Tibial artery (tissue), 4 donors: ENCODE data around the gene FARS2.

Source experiments
- DNase-seq, 2 donors: peaks; one replicate each; pipeline ENCODE4 v3.0.0-alpha.2; 2019
- H3K27ac ChIP-seq, 2 donors: fragments of 200-600 bp; sonication (generic) in 1 of 2; 1 replicate in 1 of 2; 2 replicates in 1 of 2; pipeline ENCODE4 v1.5.1; 2018 to 2019; ENCODE audit warnings: mild to moderate bottlenecking in 1 of 2
- H3K27me3 ChIP-seq, 2 donors: fragments of 200-600 bp; sonication (generic) in 1 of 2; one replicate each; pipeline versions ENCODE4 v1.5.1 to v1.6.0; 2016 to 2019
- H3K36me3 ChIP-seq, 3 donors: fragments of 200-600 bp; sonication (generic) in 2 of 3; one replicate each; pipeline ENCODE4 v1.5.1; 2016 to 2019; ENCODE audit warnings: mild to moderate bottlenecking in 2 of 3
- H3K4me1 ChIP-seq, 4 donors: fragments of 200-600 bp; sonication (generic) in 2 of 4; 1 replicate in 3 of 4; 2 replicates in 1 of 4; pipeline ENCODE4 v1.5.1; 2016 to 2019
- H3K4me3 ChIP-seq, 2 donors: fragments of 200-600 bp; sonication (generic) in 1 of 2; 1 replicate in 1 of 2; 2 replicates in 1 of 2; pipeline ENCODE4 v1.5.1; 2018 to 2019; ENCODE audit warnings: mild to moderate bottlenecking in 2 of 2
- H3K9me3 ChIP-seq, 3 donors: fragments of 200-600 bp; sonication (generic) in 1 of 3; one replicate each; pipeline ENCODE4 v1.5.1; 2016 to 2019
- intact Hi-C: fragments of 100-400 bp; cut with DNase I; formaldehyde crosslinking; loops from one replicate; pipeline ENCODE4 v1.15.0; 2023; ENCODE audit warnings: low total_unique reads
- TF ChIP-seq, protein P1 (sequence below), 2 experiments: fragments of 200-600 bp in 1 of 2; fragments of 450-650 bp in 1 of 2; IDR thresholded peaks; one replicate each; pipeline ENCODE4 v1.5.1; 2017 to 2019; ENCODE audit warnings: antibody characterized with exemption in 2 of 2, mild to moderate bottlenecking in 1 of 2, moderate library complexity in 1 of 2

FARS2 gene

DNA sequence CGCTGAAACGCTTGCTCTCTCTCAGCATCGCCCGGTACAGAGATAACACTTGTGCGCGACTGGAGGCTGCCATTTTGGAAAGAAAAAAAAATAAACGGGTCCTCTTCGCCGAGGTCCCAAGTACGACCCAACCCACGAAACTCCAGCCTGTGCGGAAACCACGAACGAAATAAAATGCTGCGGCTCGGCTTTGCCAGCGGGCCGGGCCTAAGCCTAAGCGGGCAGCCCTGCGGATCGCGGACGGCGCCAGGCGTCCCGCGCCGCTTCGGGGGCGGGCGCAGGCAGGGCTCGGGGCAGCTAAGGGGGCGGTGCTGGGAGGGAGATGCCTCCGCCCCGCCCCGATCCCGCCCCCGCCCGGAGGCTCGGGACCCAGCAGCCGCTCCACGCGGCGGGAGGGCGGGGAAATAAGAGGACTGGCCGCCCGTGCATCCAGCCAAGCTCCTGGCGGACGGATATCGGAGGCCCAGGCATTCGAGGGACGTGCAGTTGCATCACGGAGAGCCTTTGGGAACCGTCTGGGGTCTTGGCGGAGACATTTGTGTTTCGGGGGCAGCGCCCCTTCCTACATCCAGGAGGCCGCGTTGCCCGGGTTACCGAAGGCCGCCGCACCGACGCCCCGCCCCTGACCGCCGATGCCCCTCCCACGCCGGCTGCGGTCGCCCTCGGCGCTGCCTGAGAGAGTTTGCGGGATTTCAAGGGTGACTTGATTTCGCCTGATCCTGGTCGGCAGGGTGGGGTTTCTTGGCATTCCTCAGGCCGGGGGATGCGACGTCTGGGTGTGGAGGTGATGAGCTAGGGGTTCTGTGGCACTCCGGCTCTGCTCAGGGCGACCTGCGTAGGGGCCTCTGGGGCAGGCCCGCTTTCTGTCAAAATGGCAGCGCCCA, at the start of gene FARS2, which contains the start of gene LYRM4:
FARS2 (plus strand) TSS at position 853 of the 884 bp plus-strand sequence.
LYRM4 (minus strand) TSS at position 290 of the 884 bp plus-strand sequence; CDS start at position 73, 217 bp downstream.
- Histone ChIP-seq H3K27me3 (no peaks in the 10 kb centered on the region), H3K4me3 (peak within 1 kb of the TSS; percentile 83 to 91), H3K27ac (peak within 1 kb of the TSS; percentile 96 to 97), H3K36me3 (no peaks in the 10 kb centered on the region), H3K4me1 (peaks cover 0 to 19% (median 12%) of the 10 kb centered on the region in 4 donors), H3K9me3 (no peaks in the 10 kb centered on the region)
- intact Hi-C loops = loop anchor here (2.0 kb wide), 1 partner anchor 52 kb away; no protein-coding TSS in a partner anchor
- TF ChIP-seq, protein P1, sequence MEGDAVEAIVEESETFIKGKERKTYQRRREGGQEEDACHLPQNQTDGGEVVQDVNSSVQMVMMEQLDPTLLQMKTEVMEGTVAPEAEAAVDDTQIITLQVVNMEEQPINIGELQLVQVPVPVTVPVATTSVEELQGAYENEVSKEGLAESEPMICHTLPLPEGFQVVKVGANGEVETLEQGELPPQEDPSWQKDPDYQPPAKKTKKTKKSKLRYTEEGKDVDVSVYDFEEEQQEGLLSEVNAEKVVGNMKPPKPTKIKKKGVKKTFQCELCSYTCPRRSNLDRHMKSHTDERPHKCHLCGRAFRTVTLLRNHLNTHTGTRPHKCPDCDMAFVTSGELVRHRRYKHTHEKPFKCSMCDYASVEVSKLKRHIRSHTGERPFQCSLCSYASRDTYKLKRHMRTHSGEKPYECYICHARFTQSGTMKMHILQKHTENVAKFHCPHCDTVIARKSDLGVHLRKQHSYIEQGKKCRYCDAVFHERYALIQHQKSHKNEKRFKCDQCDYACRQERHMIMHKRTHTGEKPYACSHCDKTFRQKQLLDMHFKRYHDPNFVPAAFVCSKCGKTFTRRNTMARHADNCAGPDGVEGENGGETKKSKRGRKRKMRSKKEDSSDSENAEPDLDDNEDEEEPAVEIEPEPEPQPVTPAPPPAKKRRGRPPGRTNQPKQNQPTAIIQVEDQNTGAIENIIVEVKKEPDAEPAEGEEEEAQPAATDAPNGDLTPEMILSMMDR (IDR thresholded peaks at IDR 0.05) = peak; percentile 48 to 61
- peak; percentile 85 to 94 for DNase-seq

DNA sequence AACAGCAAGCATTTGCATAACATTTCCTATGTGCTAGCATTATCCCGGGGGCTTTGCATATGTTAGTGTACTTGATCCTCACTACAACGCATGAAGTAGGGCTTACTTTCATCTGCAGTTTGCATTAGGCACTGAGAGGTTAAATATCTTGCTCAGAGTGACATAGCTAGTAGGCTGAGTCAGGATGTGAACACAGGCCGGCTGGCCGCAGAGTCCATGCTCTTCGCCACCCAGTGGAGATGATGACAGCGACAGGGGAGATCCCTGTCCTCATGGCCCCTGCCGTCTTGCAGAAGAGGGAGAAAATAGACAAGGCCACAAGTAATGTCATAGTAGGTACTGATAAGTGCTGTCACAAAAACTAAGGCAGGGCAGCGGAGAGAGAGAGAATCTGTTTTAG, 47.5 kb upstream of the FARS2 start:
- no peaks in the 10 kb centered on the region for H3K9me3 ChIP-seq
- H3K27ac ChIP-seq = peak overlapping the region in 1 of 2 donors; percentile 14
- no peak overlapping the region for H3K4me3 ChIP-seq
- peaks cover 0 to 8% (median 0%) of the 10 kb centered on the region in 3 donors for H3K36me3 ChIP-seq
- peaks cover 0 to 50% (median 16%) of the 10 kb centered on the region in 4 donors for H3K4me1 ChIP-seq
- DNase-seq = no peak
- H3K27me3 ChIP-seq = no peaks in the 10 kb centered on the region
- TF ChIP-seq, protein P1 (IDR thresholded peaks at IDR 0.05) = peak; percentile 40 to 41
- intact Hi-C loops = loop anchor here (10.0 kb wide), 2 partner anchors 69 to 609 kb away; no protein-coding TSS in a partner anchor

DNA sequence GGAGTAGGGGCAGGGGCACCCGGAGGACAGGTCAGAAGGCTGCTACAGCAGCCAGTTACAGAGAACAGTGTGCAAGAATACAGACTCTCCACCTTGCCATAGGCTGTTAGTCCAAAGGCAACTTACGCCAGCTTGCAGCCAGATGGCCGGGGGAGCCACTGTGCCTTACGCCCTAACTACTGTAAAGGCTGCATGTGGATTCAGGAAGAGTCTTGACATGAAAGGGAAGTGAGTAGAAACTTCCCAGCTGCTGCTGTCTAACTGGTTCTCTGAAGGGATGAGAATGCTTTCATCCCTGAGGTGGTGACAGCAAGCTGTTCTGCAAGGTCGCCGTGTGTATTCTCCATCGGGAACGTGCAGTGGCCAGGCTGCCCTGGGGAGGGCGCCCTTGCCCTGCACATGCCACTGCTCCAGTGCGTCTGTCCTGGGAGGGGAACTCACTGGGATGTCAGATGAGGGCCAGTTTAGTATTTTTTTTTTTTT, 46.7 kb upstream of the FARS2 start:
- DNase-seq = peak in 1 of 2 donors; percentile 79
- H3K27me3 ChIP-seq = no peaks in the 10 kb centered on the region
- intact Hi-C loops = loop anchor here (10.0 kb wide), 2 partner anchors 70 to 610 kb away; no protein-coding TSS in a partner anchor

DNA sequence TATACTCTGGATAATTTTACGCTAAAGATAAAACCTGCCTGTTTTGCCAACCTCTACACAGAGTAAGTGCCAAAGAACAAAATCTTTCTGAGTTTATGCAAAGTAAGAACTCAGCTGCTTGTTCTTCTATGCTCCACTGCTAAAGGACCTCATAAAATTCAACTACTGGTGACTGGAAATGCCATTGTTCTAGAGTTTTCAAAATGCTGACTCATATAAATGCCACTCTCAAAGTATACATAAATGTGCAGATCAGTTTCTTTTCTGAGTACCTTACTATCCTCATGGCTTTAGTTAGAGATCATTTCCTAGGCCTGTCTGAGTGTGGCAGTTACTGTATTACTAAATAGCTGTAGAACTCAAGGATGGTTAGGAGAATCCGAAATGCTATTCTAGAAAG, 46.2 kb upstream of the FARS2 start:
- Histone ChIP-seq H3K36me3 (peaks cover 0 to 8% (median 0%) of the 10 kb centered on the region in 3 donors), H3K4me3 (no peak overlapping the region), H3K9me3 (no peaks in the 10 kb centered on the region), H3K27me3 (no peaks in the 10 kb centered on the region), H3K4me1 (peaks cover 0 to 53% (median 23%) of the 10 kb centered on the region in 4 donors), H3K27ac (no peak overlapping the region)
- intact Hi-C loops = loop anchor here (10.0 kb wide), 2 partner anchors 70 to 610 kb away; no protein-coding TSS in a partner anchor
- TF ChIP-seq, protein P1 (IDR thresholded peaks at IDR 0.05) = no peak
- DNase-seq = no peak

More for the DNA sequence above, 46.7 kb upstream of the FARS2 start:
- no peak overlapping the region for H3K4me3 ChIP-seq
- TF ChIP-seq, protein P1 (IDR thresholded peaks at IDR 0.05) = peak; percentile 72 to 83
- peaks cover 0 to 51% (median 20%) of the 10 kb centered on the region in 4 donors for H3K4me1 ChIP-seq
- H3K27ac ChIP-seq = peak overlapping the region in 1 of 2 donors; percentile 14
- H3K9me3 ChIP-seq = no peaks in the 10 kb centered on the region
- H3K36me3 ChIP-seq = peaks cover 0 to 8% (median 0%) of the 10 kb centered on the region in 3 donors

DNA sequence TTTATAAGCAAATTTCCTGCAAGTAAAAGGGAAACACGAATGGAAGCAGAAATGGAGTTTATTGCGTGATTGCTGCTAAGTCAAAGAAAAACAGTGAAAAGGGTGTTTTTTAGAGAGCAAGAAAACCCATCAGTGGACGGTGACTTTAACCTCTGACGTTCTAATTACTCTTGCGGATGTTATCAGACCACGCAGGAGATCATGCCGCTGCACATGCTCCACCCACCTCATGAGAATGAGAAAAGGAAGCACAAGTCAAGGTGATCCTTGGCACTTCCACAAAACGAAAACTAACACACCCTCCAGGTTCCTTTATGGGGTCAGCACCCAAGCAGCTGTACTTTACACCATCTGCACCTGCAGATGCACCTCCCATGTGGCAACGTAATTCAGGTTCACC, 45.5 kb upstream of the FARS2 start:
- Histone ChIP-seq H3K27ac (no peak overlapping the region), H3K9me3 (no peaks in the 10 kb centered on the region), H3K4me1 (peaks cover 0 to 53% (median 23%) of the 10 kb centered on the region in 4 donors), H3K36me3 (peaks cover 0 to 8% (median 0%) of the 10 kb centered on the region in 3 donors), H3K27me3 (no peaks in the 10 kb centered on the region), H3K4me3 (no peak overlapping the region)
- intact Hi-C loops = loop anchor here (10.0 kb wide), 2 partner anchors 71 to 611 kb away; no protein-coding TSS in a partner anchor
- TF ChIP-seq, protein P1 (IDR thresholded peaks at IDR 0.05) = no peak
- DNase-seq = no peak
